Rectal smooth muscle tissue (tissue), 1 donor: Measurements from ENCODE around the gene CPLX3.

ENCODE experiments used
- H3K27ac ChIP-seq: one replicate; pipeline ENCODE4 v1.7.0; 2013; ENCODE audit warnings: low read depth, low read length, inconsistent platforms
- H3K27me3 ChIP-seq: one replicate; pipeline ENCODE4 v1.7.0; 2013; ENCODE audit warnings: low read length; ENCODE audit not compliant: control insufficient read depth, insufficient read depth
- H3K36me3 ChIP-seq: one replicate; pipeline ENCODE4 v1.7.0; 2013; ENCODE audit warnings: low read length; ENCODE audit not compliant: control insufficient read depth, insufficient read depth
- H3K4me1 ChIP-seq: one replicate; pipeline ENCODE4 v1.7.0; 2013; ENCODE audit warnings: low read length; ENCODE audit not compliant: control insufficient read depth, insufficient read depth
- H3K4me3 ChIP-seq: one replicate; pipeline ENCODE4 v1.7.0; 2013; ENCODE audit warnings: low read length
- H3K9ac ChIP-seq: one replicate; pipeline ENCODE4 v1.7.0; 2013; ENCODE audit warnings: low read length

CPLX3 gene

GRCh38 chr15:74869372-74869725, 42.9 kb downstream of the CPLX3 start:
- H3K9ac ChIP-seq = no peak overlapping the region
- no peaks in the 10 kb centered on the region for H3K36me3 ChIP-seq
- H3K27ac ChIP-seq = peak overlapping the region; percentile 35
- H3K4me3 ChIP-seq = peak overlapping the region; percentile 2
- H3K27me3 ChIP-seq = no peaks in the 10 kb centered on the region
- peaks cover 13% of the 10 kb centered on the region for H3K4me1 ChIP-seq

DNA sequence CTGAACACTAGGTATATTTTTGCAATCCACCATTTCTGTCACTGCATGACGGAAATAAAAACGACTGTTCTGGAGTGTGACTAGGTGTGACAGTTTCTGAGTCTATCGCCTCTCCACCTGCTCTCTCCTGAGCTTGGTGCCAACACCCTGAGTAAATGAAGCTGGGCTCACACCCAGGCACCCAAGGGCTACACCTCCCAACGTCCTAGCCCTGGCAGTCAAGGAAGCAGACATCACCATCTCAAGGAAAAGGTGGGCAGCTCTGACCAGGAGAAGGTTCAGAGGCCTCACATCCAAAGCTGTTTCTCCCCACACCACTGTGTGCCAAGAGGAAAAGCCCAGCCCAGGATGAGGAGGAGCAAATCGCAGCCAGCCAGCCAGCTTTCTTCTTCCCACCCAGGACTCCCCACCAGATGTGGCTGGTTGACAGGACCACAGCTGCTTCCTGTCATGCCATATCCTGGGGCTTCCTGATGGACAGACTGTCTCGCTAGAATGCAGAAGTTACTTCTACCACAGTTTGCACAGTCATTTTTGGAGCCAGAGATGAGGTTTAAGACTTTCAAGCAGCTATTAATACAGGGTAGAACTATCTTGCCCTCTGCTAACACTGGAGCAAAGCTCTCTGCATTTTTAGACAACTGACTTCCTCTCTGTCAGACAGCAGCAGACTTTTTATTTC, 43.4 kb downstream of the CPLX3 start:
- Histone ChIP-seq H3K27ac (peak overlapping the region; percentile 35), H3K36me3 (no peaks in the 10 kb centered on the region), H3K4me1 (peaks cover 13% of the 10 kb centered on the region), H3K4me3 (peak overlapping the region; percentile 5), H3K27me3 (no peaks in the 10 kb centered on the region), H3K9ac (no peak overlapping the region)

DNA sequence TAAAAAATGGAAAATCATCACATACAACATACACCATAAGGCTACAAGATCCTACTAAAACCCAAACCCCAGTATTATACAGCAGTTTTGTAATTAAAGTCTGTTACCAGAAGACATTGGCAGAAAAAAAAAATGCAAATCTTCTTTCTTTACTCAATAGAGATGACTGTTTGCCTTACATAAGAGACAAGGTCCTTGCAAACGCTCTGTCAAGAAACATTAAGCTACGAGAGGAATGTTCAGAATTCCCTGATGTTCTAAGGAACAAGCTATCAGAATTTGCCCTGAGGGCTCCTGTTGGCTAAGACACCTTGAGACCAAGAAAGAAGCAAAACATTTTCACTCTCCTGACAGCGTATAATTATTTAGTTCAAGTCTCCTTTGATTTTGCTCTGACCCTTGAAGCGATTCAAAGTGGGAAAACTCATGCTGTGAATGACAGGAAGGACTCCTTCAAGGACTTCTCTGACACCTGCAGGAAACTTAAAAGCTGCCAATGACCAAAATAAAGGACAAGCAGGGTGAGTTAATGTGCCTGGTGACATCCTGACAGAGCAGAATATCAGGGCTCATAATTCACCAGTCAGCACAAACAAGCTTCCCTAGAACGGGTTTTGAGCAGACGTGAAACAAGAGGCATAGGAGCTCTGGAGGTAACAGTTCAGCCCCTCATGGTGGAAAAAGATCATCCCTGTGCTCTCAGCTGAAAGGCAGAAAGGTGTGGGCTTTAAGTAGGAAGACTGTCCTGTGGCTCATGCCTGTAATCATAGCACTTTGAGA, 44.2 kb downstream of the CPLX3 start:
- H3K4me1 ChIP-seq = peaks cover 13% of the 10 kb centered on the region
- H3K4me3 ChIP-seq = peak overlapping the region; percentile 5
- no peaks in the 10 kb centered on the region for H3K27me3 ChIP-seq
- H3K27ac ChIP-seq = peak overlapping the region; percentile 27
- peak overlapping the region; percentile 53 for H3K9ac ChIP-seq
- no peaks in the 10 kb centered on the region for H3K36me3 ChIP-seq

GRCh38 chr15:74872702-74873035, 46.2 kb downstream of the CPLX3 start:
- peak overlapping the region; percentile 84 for H3K27ac ChIP-seq
- H3K4me1 ChIP-seq = peaks cover 13% of the 10 kb centered on the region
- H3K27me3 ChIP-seq = no peaks in the 10 kb centered on the region
- no peaks in the 10 kb centered on the region for H3K36me3 ChIP-seq
- H3K9ac ChIP-seq = peak overlapping the region; percentile 35
- H3K4me3 ChIP-seq = peak overlapping the region; percentile 87

DNA sequence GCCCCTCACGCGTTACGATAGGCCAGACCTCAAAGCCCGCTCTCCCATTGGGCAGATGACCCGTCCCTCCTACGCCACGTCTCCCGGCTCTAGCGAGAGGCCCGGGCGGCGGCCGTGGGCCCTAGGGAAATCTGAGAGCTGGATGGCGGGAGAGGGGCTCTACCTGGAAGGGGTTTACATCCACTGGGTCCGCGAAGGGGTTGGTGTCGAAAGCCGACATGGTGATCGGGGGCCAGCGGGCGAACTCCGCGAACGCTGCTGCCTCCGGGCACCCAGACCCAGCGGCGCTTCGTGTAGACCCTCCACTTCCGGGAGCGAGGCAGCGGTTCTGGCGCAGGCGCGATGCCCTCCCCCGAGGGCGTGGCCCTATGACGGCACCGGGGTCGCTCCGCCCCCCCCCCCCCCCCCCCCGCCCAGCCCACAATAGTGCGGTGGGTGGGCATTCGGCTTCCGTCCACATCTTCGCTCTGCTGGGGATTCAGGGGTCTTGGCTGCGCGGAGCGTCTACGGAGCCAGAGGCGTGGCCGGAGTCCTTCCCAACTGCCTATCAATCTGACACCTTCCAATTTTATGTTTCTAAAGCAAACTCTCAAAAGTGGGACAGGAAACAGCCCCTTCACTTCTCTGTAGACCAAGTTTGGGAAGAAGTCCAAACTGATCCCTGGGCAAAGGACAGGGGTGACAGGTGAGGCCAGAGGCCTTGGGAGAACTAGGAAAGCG, 46.8 kb downstream of the CPLX3 start, which contains the start of gene SCAMP2:
Gene SCAMP2 (minus strand): TSS at position 330 of the 720 bp plus-strand sequence. CDS start 110 bp downstream, at position 220.
- H3K27ac ChIP-seq = peak within 1 kb of the TSS; percentile 84
- H3K36me3 ChIP-seq = no peaks in the 10 kb centered on the region
- peak within 1 kb of the TSS; percentile 84 for H3K9ac ChIP-seq
- peak within 1 kb of the TSS; percentile 87 for H3K4me3 ChIP-seq
- H3K27me3 ChIP-seq = no peaks in the 10 kb centered on the region
- H3K4me1 ChIP-seq = peaks cover 13% of the 10 kb centered on the region

DNA sequence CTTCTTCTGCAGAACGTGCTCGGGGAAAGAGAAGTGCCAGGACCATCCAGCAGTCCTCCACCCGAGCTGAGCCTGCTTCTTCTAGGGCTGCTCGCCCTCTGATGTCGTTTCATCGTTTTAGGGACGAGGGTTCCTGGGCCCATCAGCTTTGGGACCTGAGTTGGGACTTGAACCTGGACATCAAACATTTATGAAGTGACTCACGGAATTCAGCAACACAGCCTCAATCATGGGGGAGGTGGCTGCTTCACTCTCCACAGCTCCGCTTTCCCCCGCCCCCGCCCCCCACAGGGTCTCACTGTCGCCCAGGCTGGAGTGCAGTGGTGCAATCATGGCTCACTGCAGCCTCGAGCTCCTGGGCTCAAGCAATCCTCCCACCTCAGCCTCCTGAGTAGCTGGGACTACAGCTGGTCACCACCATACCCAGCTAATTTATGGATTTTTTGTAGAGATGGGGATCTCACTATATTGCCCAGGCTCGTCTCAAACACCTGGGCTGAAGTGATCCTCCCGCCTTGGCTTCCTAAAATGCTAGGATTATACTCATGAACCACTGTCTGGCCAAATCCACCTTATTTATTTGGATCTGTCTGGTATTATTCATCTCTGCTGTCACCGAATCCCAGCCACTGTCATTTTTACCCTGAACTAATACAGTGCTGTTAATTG, 47.5 kb downstream of the CPLX3 start:
- H3K27ac ChIP-seq = peak overlapping the region; percentile 84
- H3K27me3 ChIP-seq = no peaks in the 10 kb centered on the region
- H3K4me3 ChIP-seq = peak overlapping the region; percentile 87
- peak overlapping the region; percentile 84 for H3K9ac ChIP-seq
- peaks cover 13% of the 10 kb centered on the region for H3K4me1 ChIP-seq
- no peaks in the 10 kb centered on the region for H3K36me3 ChIP-seq

DNA sequence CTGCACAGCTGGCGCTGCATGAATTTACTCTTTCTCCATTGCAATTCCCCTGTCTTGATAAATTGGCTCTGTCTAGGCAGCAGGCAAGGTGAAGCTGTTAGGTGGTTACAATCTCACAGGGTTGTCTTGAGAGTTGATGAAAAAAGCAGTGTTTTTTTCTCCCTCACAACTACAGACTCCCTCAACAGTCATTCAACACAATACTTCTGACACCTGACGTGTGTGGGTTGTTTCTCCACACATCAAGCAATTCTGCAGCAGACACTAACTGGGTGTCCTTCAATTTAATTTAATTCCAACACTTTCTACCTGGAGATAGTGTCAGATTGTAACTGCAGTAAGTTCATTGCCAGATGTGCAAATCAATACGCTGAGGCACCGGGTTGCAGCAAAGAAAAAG, 51.8 kb downstream of the CPLX3 start:
- Histone ChIP-seq H3K27me3 (no peaks in the 10 kb centered on the region), H3K9ac (no peak overlapping the region), H3K4me1 (no peaks in the 10 kb centered on the region)

More for the DNA sequence above, 51.8 kb downstream of the CPLX3 start:
- Histone ChIP-seq H3K36me3 (no peaks in the 10 kb centered on the region), H3K4me3 (no peak overlapping the region), H3K27ac (no peak overlapping the region)
